C4-2B (cell line): ENCODE measurements around the gene TAB3.

Source experiments
- H3K27ac ChIP-seq: fragments of 450-650 bp; 2 replicates; pipeline ENCODE4 v1.5.1; 2017
- ZFX ChIP-seq: fragments of 450-650 bp; IDR thresholded peaks from 2 replicates; pipeline ENCODE4 v1.6.1; 2017
- TF ChIP-seq, protein P1 (sequence below): fragments of 450-650 bp; conservative IDR thresholded peaks from 2 replicates; pipeline ENCODE4 v1.5.1; 2017; ENCODE audit warnings: mild to moderate bottlenecking

TAB3 gene

DNA sequence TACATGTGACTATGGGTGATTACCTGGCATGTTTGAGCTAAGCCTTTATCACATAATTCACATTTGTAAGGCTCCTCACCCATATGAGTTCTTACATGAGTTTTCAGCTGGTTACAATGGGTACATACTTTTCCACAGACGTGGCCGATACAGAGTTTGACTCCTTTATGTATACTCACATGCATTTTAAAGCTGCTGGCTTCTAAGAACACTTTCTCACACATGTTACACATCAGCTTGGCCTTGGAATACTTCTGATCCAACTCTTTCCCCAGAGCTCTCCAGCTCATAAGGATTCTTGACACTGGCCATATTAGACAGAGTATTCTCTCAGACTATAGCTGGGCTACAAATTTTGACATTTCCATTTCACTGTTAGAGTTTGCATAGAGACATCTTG, 66.3 kb downstream of the TAB3 start:
- no peak overlapping the region for H3K27ac ChIP-seq
- TF ChIP-seq ZFX = no peak
- TF ChIP-seq, protein P1, sequence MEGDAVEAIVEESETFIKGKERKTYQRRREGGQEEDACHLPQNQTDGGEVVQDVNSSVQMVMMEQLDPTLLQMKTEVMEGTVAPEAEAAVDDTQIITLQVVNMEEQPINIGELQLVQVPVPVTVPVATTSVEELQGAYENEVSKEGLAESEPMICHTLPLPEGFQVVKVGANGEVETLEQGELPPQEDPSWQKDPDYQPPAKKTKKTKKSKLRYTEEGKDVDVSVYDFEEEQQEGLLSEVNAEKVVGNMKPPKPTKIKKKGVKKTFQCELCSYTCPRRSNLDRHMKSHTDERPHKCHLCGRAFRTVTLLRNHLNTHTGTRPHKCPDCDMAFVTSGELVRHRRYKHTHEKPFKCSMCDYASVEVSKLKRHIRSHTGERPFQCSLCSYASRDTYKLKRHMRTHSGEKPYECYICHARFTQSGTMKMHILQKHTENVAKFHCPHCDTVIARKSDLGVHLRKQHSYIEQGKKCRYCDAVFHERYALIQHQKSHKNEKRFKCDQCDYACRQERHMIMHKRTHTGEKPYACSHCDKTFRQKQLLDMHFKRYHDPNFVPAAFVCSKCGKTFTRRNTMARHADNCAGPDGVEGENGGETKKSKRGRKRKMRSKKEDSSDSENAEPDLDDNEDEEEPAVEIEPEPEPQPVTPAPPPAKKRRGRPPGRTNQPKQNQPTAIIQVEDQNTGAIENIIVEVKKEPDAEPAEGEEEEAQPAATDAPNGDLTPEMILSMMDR = no peak

GRCh38 chrX:30822068-30822681, 66.9 kb downstream of the TAB3 start:
- no peak overlapping the region for H3K27ac ChIP-seq
- no peak for TF ChIP-seq ZFX
- TF ChIP-seq, protein P1 = peak; percentile 13; the same call in 1 of the 2 replicates

DNA sequence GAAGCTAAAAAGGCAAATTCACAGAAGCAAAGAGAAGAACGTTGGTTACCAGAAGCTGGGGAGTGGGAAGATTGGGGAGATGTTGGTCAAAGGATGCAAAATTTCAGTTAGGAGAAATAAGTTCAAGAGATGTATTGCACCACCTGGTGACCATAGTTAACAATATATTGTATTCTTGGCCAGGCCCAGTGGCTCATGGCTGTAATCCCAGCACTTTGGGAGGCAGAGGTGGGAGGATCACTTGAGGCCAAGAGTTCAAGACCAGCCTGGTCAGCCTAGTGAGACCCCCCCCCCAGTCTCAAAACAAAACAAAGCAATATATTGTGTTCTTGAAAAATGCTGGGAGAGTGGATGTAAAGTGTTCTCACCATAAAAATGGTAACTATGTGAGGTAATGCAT, 67.9 kb downstream of the TAB3 start:
- TF ChIP-seq, protein P1 = no peak
- no peak for TF ChIP-seq ZFX
- H3K27ac ChIP-seq = no peak overlapping the region

DNA sequence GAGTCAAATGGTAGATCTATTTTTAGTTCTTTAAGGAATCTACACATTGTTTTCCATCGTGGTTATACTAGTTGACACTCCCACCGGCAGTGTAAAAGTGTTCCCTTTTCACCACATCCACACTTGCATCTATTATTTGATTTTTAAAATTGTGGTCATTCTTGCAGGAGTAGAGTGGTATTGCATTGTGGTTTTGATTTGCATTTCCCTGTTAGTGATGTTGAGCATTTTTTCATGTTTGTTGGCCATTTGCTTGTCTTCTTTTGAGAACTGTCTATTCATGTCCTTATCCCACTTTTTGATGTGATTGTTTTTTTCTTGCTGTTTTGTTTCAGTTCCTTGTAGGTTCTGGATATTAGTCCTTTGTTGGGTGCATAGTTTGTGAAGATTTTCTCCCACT, 70.0 kb downstream of the TAB3 start:
- TF ChIP-seq, protein P1 = no peak
- no peak for TF ChIP-seq ZFX
- H3K27ac ChIP-seq = no peak overlapping the region

DNA sequence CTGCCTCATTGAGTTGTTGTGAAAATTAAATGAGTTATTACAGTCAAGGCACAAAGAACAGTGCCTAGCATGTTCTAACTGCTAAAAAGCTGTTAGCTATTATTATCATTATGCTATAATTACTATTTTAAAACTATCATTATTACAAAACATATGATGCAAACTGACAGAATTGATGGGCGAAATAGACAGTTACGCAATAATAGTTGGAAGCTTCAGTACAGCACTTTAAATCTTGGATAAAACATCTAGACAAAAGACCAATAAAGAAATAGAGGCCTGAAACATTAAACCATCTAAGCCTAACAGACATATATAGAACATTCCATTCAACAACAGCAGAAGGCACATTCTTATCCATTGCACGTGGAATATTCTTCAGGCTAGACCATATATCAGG, 73.0 kb downstream of the TAB3 start:
- no peak overlapping the region for H3K27ac ChIP-seq
- TF ChIP-seq, protein P1 = no peak
- no peak for TF ChIP-seq ZFX

- TF ChIP-seq, protein P1 = no peak
- TF ChIP-seq ZFX = no peak
- no peak overlapping the region for H3K27ac ChIP-seq
These were observed 74.1 kb downstream of the TAB3 start for GRCh38 chrX:30814978-30815377.

DNA sequence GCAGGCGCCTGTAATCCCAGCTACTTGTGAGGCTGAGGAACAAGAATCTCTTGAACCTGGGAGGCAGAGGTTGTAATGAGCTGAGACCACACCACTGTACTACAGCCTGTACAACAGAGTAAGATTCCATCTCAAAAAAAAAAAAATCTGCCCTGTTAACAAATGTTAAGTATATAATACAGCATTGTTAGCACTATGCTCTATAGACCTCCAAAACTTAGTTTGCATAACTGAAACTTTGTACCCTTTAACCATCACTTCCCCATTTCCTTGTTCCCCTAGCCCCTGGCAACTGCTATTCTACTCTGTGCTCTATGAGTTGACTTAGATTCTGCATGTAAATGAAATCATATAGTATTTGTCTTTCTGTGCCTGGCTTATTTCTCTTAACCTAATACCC, 76.7 kb downstream of the TAB3 start:
- no peak overlapping the region for H3K27ac ChIP-seq

More for the DNA sequence above, 76.7 kb downstream of the TAB3 start:
- no peak for TF ChIP-seq ZFX
- TF ChIP-seq, protein P1 = no peak
